ENCODE results near the gene IFFO2. TPM values are rescaled to one million over a fixed set of nuclear protein-coding genes. Genes with fewer than 3 reads are reported as not detected.

The IFFO2 gene
- total RNA-seq, 1 donor from 2014 or later = 131 TPM

DNA sequence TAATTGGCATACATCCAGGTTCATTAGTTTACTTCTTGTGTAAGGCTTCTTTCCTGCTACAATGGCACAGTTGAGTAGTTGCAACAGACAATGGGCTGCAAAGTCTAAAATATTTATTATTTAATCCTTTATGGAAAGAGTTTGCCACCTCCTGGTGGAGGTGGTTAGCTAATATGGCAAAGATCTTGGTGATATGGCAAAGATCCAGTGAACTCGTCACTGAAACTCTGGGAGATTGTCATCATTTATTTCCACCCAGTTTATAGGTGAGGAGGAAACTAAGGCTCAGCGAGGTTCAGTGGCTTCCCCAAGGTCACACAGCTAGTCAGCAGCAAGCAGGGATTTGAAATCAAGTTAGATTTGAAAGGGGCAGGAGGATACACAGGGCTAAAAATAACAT is 16.1 kb upstream of the IFFO2 start:
- TF ChIP-seq, protein P1, sequence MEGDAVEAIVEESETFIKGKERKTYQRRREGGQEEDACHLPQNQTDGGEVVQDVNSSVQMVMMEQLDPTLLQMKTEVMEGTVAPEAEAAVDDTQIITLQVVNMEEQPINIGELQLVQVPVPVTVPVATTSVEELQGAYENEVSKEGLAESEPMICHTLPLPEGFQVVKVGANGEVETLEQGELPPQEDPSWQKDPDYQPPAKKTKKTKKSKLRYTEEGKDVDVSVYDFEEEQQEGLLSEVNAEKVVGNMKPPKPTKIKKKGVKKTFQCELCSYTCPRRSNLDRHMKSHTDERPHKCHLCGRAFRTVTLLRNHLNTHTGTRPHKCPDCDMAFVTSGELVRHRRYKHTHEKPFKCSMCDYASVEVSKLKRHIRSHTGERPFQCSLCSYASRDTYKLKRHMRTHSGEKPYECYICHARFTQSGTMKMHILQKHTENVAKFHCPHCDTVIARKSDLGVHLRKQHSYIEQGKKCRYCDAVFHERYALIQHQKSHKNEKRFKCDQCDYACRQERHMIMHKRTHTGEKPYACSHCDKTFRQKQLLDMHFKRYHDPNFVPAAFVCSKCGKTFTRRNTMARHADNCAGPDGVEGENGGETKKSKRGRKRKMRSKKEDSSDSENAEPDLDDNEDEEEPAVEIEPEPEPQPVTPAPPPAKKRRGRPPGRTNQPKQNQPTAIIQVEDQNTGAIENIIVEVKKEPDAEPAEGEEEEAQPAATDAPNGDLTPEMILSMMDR (IDR thresholded peaks at IDR 0.05) = peak; percentile 29 to 69 (median 61)
- intact Hi-C loops (cut with DNase I) = loop anchor here (1.0 kb wide), 2 partner anchors 65 to 88 kb away; no protein-coding TSS in a partner anchor
- DNase-seq (ENCODE audit: low spot score in 2 of 2) = peak in 1 of 2 donors; percentile 66

DNA sequence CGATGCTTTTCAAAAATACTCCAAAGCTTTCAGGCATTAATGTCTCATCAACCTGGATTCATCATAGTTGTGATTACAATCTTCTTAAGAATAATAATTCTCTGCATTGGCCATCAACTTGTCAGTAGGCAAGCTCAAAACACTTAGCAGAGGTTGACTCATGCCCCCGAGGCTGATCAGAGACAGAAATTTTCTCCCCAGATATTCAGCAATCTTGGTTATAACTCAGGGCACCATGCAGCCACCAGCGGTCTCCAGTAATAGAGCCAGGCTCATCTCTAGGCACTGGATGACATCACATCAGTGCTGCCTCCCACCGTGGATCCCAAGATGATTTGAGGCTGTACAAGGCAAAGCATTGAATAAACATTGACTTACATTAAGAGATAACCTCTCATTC is 14.3 kb upstream of the IFFO2 start:
- TF ChIP-seq, protein P1 (IDR thresholded peaks at IDR 0.05) = no peak
- Histone ChIP-seq H3K9me3 (no peaks in the 10 kb centered on the region), H3K36me3 (no peaks in the 10 kb centered on the region), H3K27me3 (no peaks in the 10 kb centered on the region), H3K4me3 (no peak overlapping the region), H3K27ac (no peak overlapping the region), H3K4me1 (no peaks in the 10 kb centered on the region)
- no peak for DNase-seq (ENCODE audit: low spot score in 2 of 2)
- intact Hi-C loops (cut with DNase I) = no loop called here

More for the DNA sequence above, 16.1 kb upstream of the IFFO2 start:
- Histone ChIP-seq H3K27me3 (no peaks in the 10 kb centered on the region), H3K9me3 (no peaks in the 10 kb centered on the region), H3K4me1 (no peaks in the 10 kb centered on the region), H3K36me3 (no peaks in the 10 kb centered on the region), H3K27ac (no peak overlapping the region), H3K4me3 (no peak overlapping the region)

DNA sequence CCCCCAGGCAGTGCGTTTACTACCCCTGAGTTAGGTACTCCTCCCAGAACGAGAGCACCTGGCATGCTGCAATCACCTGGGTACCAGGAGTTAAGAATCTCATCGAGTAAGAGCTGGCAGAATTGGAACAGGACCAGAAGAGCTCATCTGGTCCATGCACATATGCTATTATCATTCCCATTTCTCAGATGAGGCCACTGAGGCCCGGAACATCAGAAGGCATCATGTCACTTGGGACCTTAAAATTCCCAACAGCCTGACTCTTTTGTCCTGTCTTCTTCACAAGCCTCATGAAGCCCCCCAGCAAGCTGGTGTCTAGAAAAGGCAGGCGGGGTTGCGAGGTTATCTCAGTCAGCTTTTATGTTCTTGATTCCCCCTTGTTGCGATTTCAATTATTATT is 13.9 kb upstream of the IFFO2 start:
- Histone ChIP-seq H3K4me3 (no peak overlapping the region), H3K27ac (no peak overlapping the region), H3K9me3 (no peaks in the 10 kb centered on the region), H3K36me3 (no peaks in the 10 kb centered on the region), H3K27me3 (no peaks in the 10 kb centered on the region), H3K4me1 (no peaks in the 10 kb centered on the region)
- DNase-seq (ENCODE audit: low spot score in 2 of 2) = no peak
- TF ChIP-seq, protein P1 (IDR thresholded peaks at IDR 0.05) = no peak
- intact Hi-C loops (cut with DNase I) = no loop called here

DNA sequence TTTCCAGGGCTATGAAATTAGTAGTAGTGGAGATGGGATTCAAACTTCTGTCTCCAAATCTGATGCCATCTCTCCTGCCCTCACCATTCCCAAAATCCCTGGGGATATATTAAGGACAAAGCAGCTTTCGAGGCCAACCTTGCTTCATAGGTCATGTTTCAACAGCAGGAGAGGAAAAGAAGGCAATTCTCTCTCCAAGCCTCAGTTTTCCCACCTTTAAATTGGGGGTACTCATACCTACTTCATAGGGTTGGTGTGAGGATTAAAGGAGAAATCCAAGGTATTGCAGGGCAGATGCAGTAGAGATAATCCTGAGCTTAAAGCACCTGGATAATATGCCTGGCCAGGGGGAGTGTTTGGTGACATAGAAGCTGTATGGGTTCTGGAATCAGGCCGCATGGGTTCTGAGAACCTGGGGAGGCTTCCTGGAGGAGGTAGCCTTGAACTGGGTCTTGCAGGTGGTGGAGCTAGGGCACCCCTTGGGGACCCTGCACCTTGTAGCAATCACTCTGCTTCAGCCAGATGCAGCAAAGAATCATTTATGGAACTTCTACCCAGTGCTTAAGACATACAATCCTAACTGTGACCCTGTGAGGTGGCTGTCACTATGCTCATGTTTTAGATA is 10.7 kb upstream of the IFFO2 start:
- no peak for DNase-seq (ENCODE audit: low spot score in 2 of 2)
- Histone ChIP-seq H3K36me3 (no peaks in the 10 kb centered on the region), H3K27ac (no peak overlapping the region), H3K9me3 (no peaks in the 10 kb centered on the region), H3K4me3 (no peak overlapping the region), H3K4me1 (no peaks in the 10 kb centered on the region), H3K27me3 (no peaks in the 10 kb centered on the region)
- TF ChIP-seq, protein P1 (IDR thresholded peaks at IDR 0.05) = no peak
- intact Hi-C loops (cut with DNase I) = no loop called here

DNA sequence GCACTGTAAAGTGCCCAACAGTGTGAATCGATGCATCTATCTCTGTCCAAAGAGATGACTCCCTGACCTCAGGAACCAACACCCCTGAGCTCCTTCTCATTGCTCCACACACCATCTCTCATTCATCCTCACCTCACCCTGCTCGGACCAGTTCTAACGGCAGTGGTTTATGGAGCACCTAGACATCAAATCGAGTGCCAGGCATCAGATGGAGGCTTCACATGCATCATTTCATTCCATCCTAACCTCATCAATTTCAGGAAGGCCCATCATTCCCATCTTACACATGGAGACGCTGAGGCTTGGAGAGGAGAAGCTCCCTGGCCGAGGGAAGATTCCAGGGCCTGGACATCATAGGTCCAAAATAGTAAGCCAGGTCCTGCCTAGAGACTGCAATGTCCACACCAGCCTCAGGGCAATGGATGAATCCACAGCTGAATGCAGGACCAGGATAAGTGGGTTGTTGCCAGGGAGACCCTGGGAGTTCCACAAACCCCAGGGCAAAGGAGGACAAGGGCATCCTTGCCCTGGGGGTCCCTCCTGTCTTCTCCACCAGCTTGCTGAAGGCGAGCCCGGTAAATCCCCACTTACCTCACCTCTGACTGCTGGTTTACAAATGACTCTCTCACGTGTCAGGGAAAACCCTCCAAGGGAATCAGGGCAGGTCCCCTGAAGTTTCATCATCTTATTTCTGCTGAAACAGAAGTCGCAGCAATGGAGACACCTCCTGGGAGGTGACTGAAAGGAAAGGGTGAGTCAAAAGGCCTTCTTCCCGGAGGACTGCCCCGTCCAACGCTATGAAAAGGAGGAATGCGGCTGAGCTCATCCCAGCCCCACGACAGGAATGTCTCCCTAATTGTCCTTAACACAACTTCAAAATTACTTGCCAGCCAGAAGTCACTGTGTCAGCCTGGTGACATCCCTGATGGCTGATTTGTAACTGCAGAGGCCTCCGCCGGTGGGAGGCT is 9.0 kb upstream of the IFFO2 start:
- Histone ChIP-seq H3K27ac (no peak overlapping the region), H3K27me3 (no peaks in the 10 kb centered on the region), H3K9me3 (no peaks in the 10 kb centered on the region), H3K4me1 (no peaks in the 10 kb centered on the region), H3K36me3 (no peaks in the 10 kb centered on the region), H3K4me3 (no peak overlapping the region)
- intact Hi-C loops (cut with DNase I) = no loop called here
- TF ChIP-seq, protein P1 (IDR thresholded peaks at IDR 0.05) = no peak
- DNase-seq (ENCODE audit: low spot score in 2 of 2) = peak in 1 of 2 donors; percentile 25
